C4-2B (cell line): ENCODE measurements around the gene SLC25A19.
"Not testable (repeated sequence)": the region's sequence is repeated elsewhere in the genome, so short reads cannot be mapped to it uniquely, and the experiment has no call there.

Experiments
- H3K27ac ChIP-seq: fragments of 450-650 bp; 2 replicates; pipeline ENCODE4 v1.5.1; 2017
- ZFX ChIP-seq: fragments of 450-650 bp; IDR thresholded peaks from 2 replicates; pipeline ENCODE4 v1.6.1; 2017
- TF ChIP-seq, protein P1 (sequence below): fragments of 450-650 bp; conservative IDR thresholded peaks from 2 replicates; pipeline ENCODE4 v1.5.1; 2017; ENCODE audit warnings: mild to moderate bottlenecking

Gene SLC25A19

DNA sequence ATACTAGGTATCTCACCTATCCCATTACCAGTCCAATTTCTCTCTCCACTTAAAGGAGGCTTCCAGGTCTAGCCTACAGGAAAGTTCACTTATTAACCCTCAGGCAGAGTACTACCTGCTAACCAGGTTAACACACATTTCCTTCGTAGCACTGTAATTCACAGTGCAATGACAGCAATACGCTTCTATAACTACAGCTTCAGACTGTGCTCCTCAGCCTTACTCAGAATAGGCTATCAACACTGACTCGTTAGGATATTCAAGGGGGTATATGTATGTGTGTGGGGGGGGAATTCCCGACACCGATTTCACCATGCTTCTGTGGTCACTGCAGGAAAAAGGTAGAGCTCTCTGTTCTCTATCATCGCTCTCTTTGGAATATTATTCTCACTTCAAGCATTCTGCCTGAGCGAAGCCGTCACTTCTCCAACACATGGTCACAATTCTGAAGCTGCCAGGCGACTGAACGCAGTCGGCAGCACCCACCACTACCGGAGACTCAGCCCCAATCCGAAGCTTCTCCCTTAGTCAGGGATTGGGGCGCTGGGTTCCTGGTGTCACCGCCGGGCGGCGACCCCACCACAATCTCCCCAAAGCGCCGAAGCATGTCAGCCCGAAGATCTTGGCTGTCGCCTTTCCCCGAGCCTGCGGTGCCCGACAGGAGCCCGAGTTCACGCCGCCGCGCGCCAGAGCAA is 28.4 kb downstream of the SLC25A19 start:
- TF ChIP-seq ZFX = no peak
- TF ChIP-seq, protein P1, sequence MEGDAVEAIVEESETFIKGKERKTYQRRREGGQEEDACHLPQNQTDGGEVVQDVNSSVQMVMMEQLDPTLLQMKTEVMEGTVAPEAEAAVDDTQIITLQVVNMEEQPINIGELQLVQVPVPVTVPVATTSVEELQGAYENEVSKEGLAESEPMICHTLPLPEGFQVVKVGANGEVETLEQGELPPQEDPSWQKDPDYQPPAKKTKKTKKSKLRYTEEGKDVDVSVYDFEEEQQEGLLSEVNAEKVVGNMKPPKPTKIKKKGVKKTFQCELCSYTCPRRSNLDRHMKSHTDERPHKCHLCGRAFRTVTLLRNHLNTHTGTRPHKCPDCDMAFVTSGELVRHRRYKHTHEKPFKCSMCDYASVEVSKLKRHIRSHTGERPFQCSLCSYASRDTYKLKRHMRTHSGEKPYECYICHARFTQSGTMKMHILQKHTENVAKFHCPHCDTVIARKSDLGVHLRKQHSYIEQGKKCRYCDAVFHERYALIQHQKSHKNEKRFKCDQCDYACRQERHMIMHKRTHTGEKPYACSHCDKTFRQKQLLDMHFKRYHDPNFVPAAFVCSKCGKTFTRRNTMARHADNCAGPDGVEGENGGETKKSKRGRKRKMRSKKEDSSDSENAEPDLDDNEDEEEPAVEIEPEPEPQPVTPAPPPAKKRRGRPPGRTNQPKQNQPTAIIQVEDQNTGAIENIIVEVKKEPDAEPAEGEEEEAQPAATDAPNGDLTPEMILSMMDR = no peak; the same call in 1 of the 2 replicates
- H3K27ac ChIP-seq = peak overlapping the region; percentile 92

DNA sequence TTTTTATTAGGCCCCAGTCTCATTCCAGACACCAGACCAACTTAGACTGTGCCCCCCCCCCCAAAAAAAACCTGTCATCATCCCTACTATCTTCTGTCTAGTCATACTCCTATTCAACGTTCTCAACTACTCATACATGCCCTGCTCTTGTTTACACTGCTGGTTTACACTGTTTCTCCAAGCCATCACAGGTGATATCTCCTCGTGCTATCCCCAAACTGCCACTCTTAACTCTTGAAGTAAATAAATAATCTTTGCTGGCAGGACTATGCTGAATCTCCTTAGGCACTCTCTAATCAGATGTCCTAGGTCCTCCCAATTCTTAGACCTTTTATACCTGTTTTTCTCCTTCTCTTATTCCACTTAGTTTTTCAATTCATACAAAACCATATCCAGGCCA is 32.0 kb downstream of the SLC25A19 start:
- H3K27ac ChIP-seq = not testable (repeated sequence)

DNA sequence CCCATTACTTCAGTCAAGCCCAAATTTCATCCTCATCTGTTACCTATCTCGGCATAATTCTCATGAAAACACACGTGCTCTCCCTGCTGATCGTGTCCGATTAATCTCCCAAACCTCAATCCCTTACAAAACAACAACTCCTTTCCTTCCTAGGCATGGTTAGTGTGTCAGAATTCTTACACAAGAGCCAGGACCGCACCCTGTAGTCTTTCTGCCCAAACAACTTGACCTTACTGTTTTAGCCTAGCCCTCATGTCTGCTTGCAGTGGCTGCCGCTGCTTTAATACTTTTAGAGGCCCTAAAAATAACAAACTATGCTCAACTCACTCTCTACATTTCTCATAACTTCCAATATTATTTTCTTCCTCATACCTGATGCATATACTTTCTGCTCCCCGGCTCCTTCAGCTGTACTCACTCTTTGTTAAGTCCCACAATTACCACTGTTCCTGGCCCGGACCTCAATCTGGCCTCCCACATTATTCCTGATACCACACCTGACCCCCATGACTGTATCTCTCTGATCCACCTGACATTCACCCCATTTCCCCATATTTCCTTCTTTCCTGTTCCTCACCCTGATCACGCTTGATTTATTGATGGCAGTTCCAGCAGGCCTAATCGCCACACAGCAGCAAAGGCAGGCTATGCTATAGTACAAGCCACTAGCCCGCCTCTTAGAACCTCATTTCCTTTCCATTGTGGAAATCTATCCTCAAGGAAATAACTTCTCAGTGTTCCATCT is 33.1 kb downstream of the SLC25A19 start:
- not testable (repeated sequence) for H3K27ac ChIP-seq

DNA sequence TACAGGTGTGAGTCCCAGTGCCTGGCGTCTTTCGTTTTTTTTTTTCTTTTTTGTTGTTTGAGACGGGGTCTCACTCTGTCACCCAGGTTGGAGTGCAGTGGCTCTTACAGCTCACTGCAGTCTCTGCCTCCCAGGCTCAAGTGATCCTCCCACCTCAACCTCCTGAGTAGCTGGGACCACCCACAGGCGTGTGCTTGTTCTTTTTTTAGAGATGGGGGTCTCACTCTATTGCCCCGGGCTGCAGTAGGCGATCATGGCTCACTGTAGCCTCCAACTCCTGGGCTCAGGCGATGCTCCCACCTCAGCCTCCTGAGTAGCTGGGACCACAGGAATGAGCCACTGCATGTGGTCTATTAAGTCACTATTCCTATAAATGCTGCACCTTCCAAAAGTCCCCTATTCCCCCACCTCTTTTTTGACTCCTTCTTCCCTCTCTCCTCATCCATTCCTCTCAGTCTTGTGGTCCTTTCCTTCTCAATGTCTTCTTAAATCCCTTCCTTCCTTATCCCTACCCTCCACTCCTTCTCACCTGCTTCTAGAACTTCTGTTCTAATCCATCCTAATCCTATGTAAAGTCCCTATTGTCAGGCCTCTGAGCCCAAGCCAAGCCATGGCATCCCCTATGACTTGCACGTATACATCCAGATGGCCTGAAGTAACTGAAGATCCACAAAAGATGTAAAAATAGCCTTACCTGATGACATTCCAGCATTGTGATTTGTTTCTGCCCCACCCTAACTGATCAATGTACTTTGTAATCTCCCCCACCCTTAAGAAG is 37.0 kb downstream of the SLC25A19 start:
- H3K27ac ChIP-seq = no peak overlapping the region
- TF ChIP-seq ZFX = no peak
- TF ChIP-seq, protein P1 = no peak

DNA sequence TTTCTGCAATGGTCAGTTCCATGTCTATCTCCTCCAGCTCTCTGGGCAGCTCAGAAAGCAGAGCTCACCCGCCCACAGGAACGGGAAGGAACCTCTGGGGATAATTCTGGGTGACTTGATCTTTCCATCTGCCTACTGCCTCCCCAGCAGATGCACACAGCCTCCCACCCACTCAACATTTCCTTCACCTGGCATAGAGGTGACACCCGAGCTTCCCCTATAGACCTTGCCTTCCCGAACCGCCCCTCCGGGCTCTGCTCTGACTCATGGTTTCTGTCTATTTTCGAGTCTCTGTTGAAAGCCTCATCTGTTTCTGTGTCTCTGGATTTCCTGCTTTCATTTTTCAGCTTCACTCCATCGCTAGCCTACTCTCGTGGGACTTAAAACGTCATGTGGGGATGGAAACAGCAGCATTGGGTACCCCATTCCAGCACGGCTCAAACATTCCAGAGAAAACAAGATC is 39.2 kb downstream of the SLC25A19 start:
- TF ChIP-seq, protein P1 = no peak
- TF ChIP-seq ZFX = no peak
- no peak overlapping the region for H3K27ac ChIP-seq

DNA sequence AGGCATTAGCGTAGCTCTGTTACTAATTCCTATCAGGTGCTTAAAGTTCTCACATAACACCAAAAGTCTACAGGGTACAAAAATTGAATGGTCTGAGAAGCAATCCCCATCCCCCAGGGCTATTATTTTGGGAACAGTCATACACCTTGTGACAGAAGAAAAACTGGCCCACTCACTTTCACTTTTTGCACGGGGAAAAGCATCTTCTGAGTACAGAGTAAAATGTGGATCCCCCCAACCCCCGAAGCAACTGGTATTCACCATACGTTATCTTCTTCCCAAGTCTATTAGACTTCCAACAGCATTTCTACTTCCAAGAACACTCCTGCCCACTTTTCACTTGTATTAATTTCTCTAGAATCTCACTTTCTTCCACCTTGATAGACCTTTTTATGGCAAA is 39.7 kb downstream of the SLC25A19 start:
- no peak for TF ChIP-seq ZFX
- TF ChIP-seq, protein P1 = no peak
- H3K27ac ChIP-seq = no peak overlapping the region

DNA sequence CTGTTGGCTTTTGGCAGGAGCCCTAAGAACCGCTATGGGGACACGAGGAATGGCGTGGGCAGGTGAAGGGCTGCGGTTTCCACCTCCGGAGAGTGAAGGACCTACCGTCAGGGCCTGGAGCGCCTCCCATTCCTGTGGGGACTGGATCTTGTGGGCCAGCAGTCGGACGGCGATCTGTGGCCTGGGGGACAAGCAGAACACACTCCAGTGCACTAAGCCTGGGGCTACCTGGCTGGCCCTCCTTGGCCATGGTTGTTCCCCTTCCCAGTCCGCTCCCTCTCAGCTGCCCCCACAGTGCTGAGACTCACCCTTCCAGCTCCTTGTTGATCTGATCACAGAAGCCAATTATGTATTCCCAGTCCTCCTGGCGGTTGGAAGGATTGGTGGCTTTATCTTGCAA is 42.8 kb downstream of the SLC25A19 start:
- H3K27ac ChIP-seq = no peak overlapping the region
- TF ChIP-seq, protein P1 = no peak

DNA sequence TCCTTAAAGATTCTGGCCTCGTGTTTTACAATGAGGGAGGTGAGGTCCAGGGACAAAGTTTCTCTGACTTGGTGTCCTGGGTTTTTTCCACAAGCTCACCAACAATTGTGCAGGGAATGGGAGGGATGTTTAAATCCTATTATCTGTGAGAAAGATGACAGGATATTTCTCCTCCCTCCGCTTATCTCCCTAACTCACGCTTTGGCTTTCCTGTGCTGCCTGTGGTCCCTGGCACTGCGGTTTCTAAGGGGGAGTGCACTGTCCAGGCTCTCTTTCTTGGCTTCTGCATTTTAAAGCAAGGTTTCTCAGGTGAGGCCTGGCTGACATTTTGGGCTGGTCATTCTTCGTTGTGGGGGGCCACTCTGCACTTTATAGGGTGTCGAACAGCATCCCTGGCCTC is 44.2 kb downstream of the SLC25A19 start:
- TF ChIP-seq ZFX = no peak
- TF ChIP-seq, protein P1 = no peak
- H3K27ac ChIP-seq = no peak overlapping the region
